Measurements from ENCODE around the gene BCAR3. TPM values are rescaled to one million over a fixed set of nuclear protein-coding genes. Genes with fewer than 3 reads are reported as not detected.

Gene BCAR3
- total RNA-seq, 1 experiment from 2014 or later, result 9.3 TPM

- peaks cover 6% of the 10 kb centered on the region for H3K36me3 Mint-ChIP-seq (ENCODE audit: insufficient read depth, unreplicated experiment)
- H3K36me3 ChIP-seq (ENCODE audit: control insufficient read depth, insufficient read depth, low read length), result no peaks in the 10 kb centered on the region
- no TSS peak for BruUV-seq (replicated peaks)
- no peak overlapping the region for H3K4me3 ChIP-seq (ENCODE audit: low read depth, low read length)
- H3K27me3 ChIP-seq (replicated peaks; ENCODE audit: control insufficient read depth, insufficient read depth, low read length), result no peaks in the 10 kb centered on the region
- no peak for DNase-seq
- H3K9me3 Mint-ChIP-seq (ENCODE audit: unreplicated experiment), result no peaks in the 10 kb centered on the region
- peaks cover 20% of the 10 kb centered on the region for H3K4me1 Mint-ChIP-seq (ENCODE audit: low read depth, unreplicated experiment)
- H3K4me3 Mint-ChIP-seq (ENCODE audit: unreplicated experiment), result no peak overlapping the region
- no peaks in the 10 kb centered on the region for H3K9me3 ChIP-seq
- H3K4me1 ChIP-seq, result peaks cover 27% of the 10 kb centered on the region
- no peaks in the 10 kb centered on the region for H3K27me3 Mint-ChIP-seq (ENCODE audit: insufficient read depth, unreplicated experiment)
- intact Hi-C loops (cut with micrococcal nuclease; ENCODE audit: unreplicated experiment), result no loop called here
- TF ChIP-seq, protein P1, sequence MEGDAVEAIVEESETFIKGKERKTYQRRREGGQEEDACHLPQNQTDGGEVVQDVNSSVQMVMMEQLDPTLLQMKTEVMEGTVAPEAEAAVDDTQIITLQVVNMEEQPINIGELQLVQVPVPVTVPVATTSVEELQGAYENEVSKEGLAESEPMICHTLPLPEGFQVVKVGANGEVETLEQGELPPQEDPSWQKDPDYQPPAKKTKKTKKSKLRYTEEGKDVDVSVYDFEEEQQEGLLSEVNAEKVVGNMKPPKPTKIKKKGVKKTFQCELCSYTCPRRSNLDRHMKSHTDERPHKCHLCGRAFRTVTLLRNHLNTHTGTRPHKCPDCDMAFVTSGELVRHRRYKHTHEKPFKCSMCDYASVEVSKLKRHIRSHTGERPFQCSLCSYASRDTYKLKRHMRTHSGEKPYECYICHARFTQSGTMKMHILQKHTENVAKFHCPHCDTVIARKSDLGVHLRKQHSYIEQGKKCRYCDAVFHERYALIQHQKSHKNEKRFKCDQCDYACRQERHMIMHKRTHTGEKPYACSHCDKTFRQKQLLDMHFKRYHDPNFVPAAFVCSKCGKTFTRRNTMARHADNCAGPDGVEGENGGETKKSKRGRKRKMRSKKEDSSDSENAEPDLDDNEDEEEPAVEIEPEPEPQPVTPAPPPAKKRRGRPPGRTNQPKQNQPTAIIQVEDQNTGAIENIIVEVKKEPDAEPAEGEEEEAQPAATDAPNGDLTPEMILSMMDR (IDR thresholded peaks at IDR 0.05; ENCODE audit: insufficient read depth in 1 of 2, low read depth in 1 of 2, low read length in 1 of 2, severe bottlenecking in 1 of 2, unreplicated experiment in 1 of 2), result no peak
- POLR2A ChIA-PET, result no interaction called here
- H3K27ac Mint-ChIP-seq (ENCODE audit: unreplicated experiment), result no peak overlapping the region
- CTCF ChIA-PET, result no interaction called here
Observed at GRCh38 chr1:93600663-93601062, 81.0 kb downstream of the BCAR3 start.

- POLR2A ChIA-PET, result no interaction called here
- CTCF ChIA-PET, result no interaction called here
Observed at GRCh38 chr1:93599479-93599878, 82.2 kb downstream of the BCAR3 start.

GRCh38 chr1:93598861-93599439 lies 82.7 kb downstream of the BCAR3 start:
- ChIA-PET CTCF (no interaction called here), POLR2A (no interaction called here)
- H3K27me3 Mint-ChIP-seq (ENCODE audit: insufficient read depth, unreplicated experiment), result no peaks in the 10 kb centered on the region
- Histone ChIP-seq H3K4me1 (peaks cover 21% of the 10 kb centered on the region), H3K27me3 (replicated peaks; ENCODE audit: control insufficient read depth, insufficient read depth, low read length) (no peaks in the 10 kb centered on the region), H3K4me3 (ENCODE audit: low read depth, low read length) (no peak overlapping the region), H3K9me3 (no peaks in the 10 kb centered on the region), H3K36me3 (ENCODE audit: control insufficient read depth, insufficient read depth, low read length) (no peaks in the 10 kb centered on the region)
- H3K4me1 Mint-ChIP-seq (ENCODE audit: low read depth, unreplicated experiment), result peaks cover 23% of the 10 kb centered on the region
- DNase-seq, result no peak
- peak overlapping the region; percentile 36 for H3K27ac Mint-ChIP-seq (ENCODE audit: unreplicated experiment)
- no peaks in the 10 kb centered on the region for H3K9me3 Mint-ChIP-seq (ENCODE audit: unreplicated experiment)
- TF ChIP-seq, protein P1 (IDR thresholded peaks at IDR 0.05; ENCODE audit: insufficient read depth in 1 of 2, low read depth in 1 of 2, low read length in 1 of 2, severe bottlenecking in 1 of 2, unreplicated experiment in 1 of 2), result no peak
- intact Hi-C loops (cut with micrococcal nuclease; ENCODE audit: unreplicated experiment), result no loop called here
- BruUV-seq (replicated peaks), result no TSS peak
- peaks cover 6% of the 10 kb centered on the region for H3K36me3 Mint-ChIP-seq (ENCODE audit: insufficient read depth, unreplicated experiment)
- H3K4me3 Mint-ChIP-seq (ENCODE audit: unreplicated experiment), result no peak overlapping the region

More at GRCh38 chr1:93599479-93599878, 82.2 kb downstream of the BCAR3 start:
- Mint-ChIP-seq H3K27ac (ENCODE audit: unreplicated experiment) (peak overlapping the region; percentile 36), H3K27me3 (ENCODE audit: insufficient read depth, unreplicated experiment) (no peaks in the 10 kb centered on the region), H3K4me1 (ENCODE audit: low read depth, unreplicated experiment) (peaks cover 19% of the 10 kb centered on the region), H3K4me3 (ENCODE audit: unreplicated experiment) (no peak overlapping the region), H3K36me3 (ENCODE audit: insufficient read depth, unreplicated experiment) (peaks cover 6% of the 10 kb centered on the region), H3K9me3 (ENCODE audit: unreplicated experiment) (no peaks in the 10 kb centered on the region)
- Histone ChIP-seq H3K9me3 (no peaks in the 10 kb centered on the region), H3K27me3 (replicated peaks; ENCODE audit: control insufficient read depth, insufficient read depth, low read length) (no peaks in the 10 kb centered on the region), H3K36me3 (ENCODE audit: control insufficient read depth, insufficient read depth, low read length) (no peaks in the 10 kb centered on the region), H3K4me1 (peaks cover 21% of the 10 kb centered on the region), H3K4me3 (ENCODE audit: low read depth, low read length) (no peak overlapping the region)
- no peak for DNase-seq
- intact Hi-C loops (cut with micrococcal nuclease; ENCODE audit: unreplicated experiment), result no loop called here
- TF ChIP-seq, protein P1 (IDR thresholded peaks at IDR 0.05; ENCODE audit: insufficient read depth in 1 of 2, low read depth in 1 of 2, low read length in 1 of 2, severe bottlenecking in 1 of 2, unreplicated experiment in 1 of 2), result no peak
- BruUV-seq (replicated peaks), result no TSS peak

All from Caco-2 (cell line).